H9 (cell line): Measurements from ENCODE around the gene NFYB. TPM values are rescaled to one million over a fixed set of nuclear protein-coding genes. Genes with fewer than 3 reads are reported as not detected.

Source experiments
- DNase-seq: peaks from one replicate; pipeline ENCODE4 v3.0.0-alpha.2; 2017
- H2AFZ ChIP-seq: one replicate; pipeline ENCODE4 v1.6.1; 2013; ENCODE audit warnings: mild to moderate bottlenecking, low read length, control low read depth, moderate library complexity
- H2AK5ac ChIP-seq: 2 replicates; pipeline ENCODE4 v1.6.1; 2013; ENCODE audit warnings: low read length, control low read depth, mixed read lengths; ENCODE audit not compliant: insufficient read length
- H2BK120ac ChIP-seq: one replicate; pipeline ENCODE4 v1.6.1; 2013; ENCODE audit warnings: low read depth, mild to moderate bottlenecking, low read length, control low read depth, inconsistent platforms; ENCODE audit not compliant: poor library complexity, severe bottlenecking
- H2BK12ac ChIP-seq: 2 replicates; pipeline ENCODE4 v1.6.1; 2013; ENCODE audit warnings: low read length, control low read depth, mixed read lengths, low read depth; ENCODE audit not compliant: insufficient read length
- H2BK15ac ChIP-seq: 2 replicates; pipeline ENCODE4 v1.6.1; 2013; ENCODE audit warnings: low read depth, low read length, control low read depth
- H2BK20ac ChIP-seq: one replicate; pipeline ENCODE4 v1.6.1; 2013; ENCODE audit warnings: low read depth, mild to moderate bottlenecking, low read length, control low read depth, inconsistent platforms; ENCODE audit not compliant: poor library complexity, severe bottlenecking
- H2BK5ac ChIP-seq: 2 replicates; pipeline ENCODE4 v1.6.1; 2013; ENCODE audit warnings: low read length, control low read depth, mixed read lengths; ENCODE audit not compliant: insufficient read length
- H3K14ac ChIP-seq: 2 replicates; pipeline ENCODE4 v1.6.1; 2013; ENCODE audit warnings: low read length, control low read depth; ENCODE audit not compliant: insufficient read depth
- H3K18ac ChIP-seq: 2 replicates; pipeline ENCODE4 v1.6.1; 2013; ENCODE audit warnings: low read depth, mild to moderate bottlenecking, mixed read lengths, low read length, control low read depth; ENCODE audit not compliant: insufficient read length
- H3K23ac ChIP-seq: 2 replicates; pipeline ENCODE4 v1.6.1; 2013; ENCODE audit warnings: low read length, control low read depth, mixed read lengths, low read depth; ENCODE audit not compliant: insufficient read length
- H3K23me2 ChIP-seq: 2 replicates; pipeline ENCODE4 v1.6.1; 2013; ENCODE audit warnings: low read depth, mild to moderate bottlenecking, mixed read lengths, low read length, control low read depth; ENCODE audit not compliant: insufficient read length, poor library complexity, severe bottlenecking
- H3K27ac ChIP-seq: 2 replicates; pipeline ENCODE4 v1.5.1; 2013; ENCODE audit warnings: low read length, control low read depth, mixed read lengths, low read depth; ENCODE audit not compliant: insufficient read length
- H3K27me3 ChIP-seq: 2 replicates; pipeline ENCODE4 v1.6.1; 2013; ENCODE audit warnings: low read length, control low read depth, inconsistent platforms; ENCODE audit not compliant: insufficient read depth
- H3K4ac ChIP-seq: 2 replicates; pipeline ENCODE4 v1.6.1; 2013; ENCODE audit warnings: low read depth, mild to moderate bottlenecking, control low read depth, inconsistent platforms, low read length, moderate library complexity
- H3K4me1 ChIP-seq: 2 replicates; pipeline ENCODE4 v1.6.1; 2013; ENCODE audit warnings: low read length, control low read depth, inconsistent platforms; ENCODE audit not compliant: insufficient read depth
- H3K4me2 ChIP-seq: 2 replicates; pipeline ENCODE4 v1.6.1; 2013; ENCODE audit warnings: low read length, control low read depth, mixed read lengths; ENCODE audit not compliant: insufficient read length, insufficient read depth
- H3K56ac ChIP-seq: 2 replicates; pipeline ENCODE4 v1.6.1; 2013; ENCODE audit warnings: low read depth, mild to moderate bottlenecking, mixed read lengths, low read length, control low read depth; ENCODE audit not compliant: insufficient read length
- H3K79me1 ChIP-seq: 2 replicates; pipeline ENCODE4 v1.6.1; 2013; ENCODE audit warnings: low read depth, mild to moderate bottlenecking, moderate library complexity, low read length, control low read depth, inconsistent platforms; ENCODE audit not compliant: insufficient read depth, poor library complexity, severe bottlenecking
- H3K79me2 ChIP-seq: 2 replicates; pipeline ENCODE4 v1.6.1; 2013; ENCODE audit warnings: low read length, control low read depth, inconsistent platforms; ENCODE audit not compliant: insufficient read depth
- H3K9ac ChIP-seq: 2 replicates; pipeline ENCODE4 v1.6.1; 2013; ENCODE audit warnings: low read length, control low read depth, mixed read lengths; ENCODE audit not compliant: insufficient read length; ENCODE audit errors: extremely low read depth
- H3K9me3 ChIP-seq: one replicate; pipeline ENCODE4 v1.6.1; 2013; ENCODE audit warnings: low read depth, low read length, inconsistent platforms; ENCODE audit not compliant: control insufficient read depth
- H3T11ph ChIP-seq: one replicate; pipeline ENCODE4 v1.6.1; 2013; ENCODE audit warnings: mild to moderate bottlenecking, low read length, control low read depth, inconsistent platforms
- H4K20me1 ChIP-seq: one replicate; pipeline ENCODE4 v1.6.1; 2013; ENCODE audit not compliant: control insufficient read depth, insufficient read length, insufficient read depth
- H4K5ac ChIP-seq: 2 replicates; pipeline ENCODE4 v1.6.1; 2013; ENCODE audit warnings: low read depth, mild to moderate bottlenecking, mixed read lengths, low read length, control low read depth; ENCODE audit not compliant: insufficient read length
- H4K8ac ChIP-seq: replicated peaks from 2 replicates; pipeline ENCODE4 v1.6.1; 2013; ENCODE audit warnings: low read length, control low read depth, mixed read lengths, low read depth; ENCODE audit not compliant: insufficient read length
- H4K91ac ChIP-seq: 2 replicates; pipeline ENCODE4 v1.6.1; 2013; ENCODE audit warnings: low read depth, mild to moderate bottlenecking, moderate library complexity, mixed read lengths, low read length, control low read depth; ENCODE audit not compliant: insufficient read length
- H3K27ac Mint-ChIP-seq, 3 experiments: 2 replicates in 2 of 3; 3 replicates in 1 of 3; pipeline ENCODE4 v1.8.0; 2020 to 2021; ENCODE audit warnings: mixed read lengths in 3 of 3, mild to moderate bottlenecking in 1 of 3, moderate library complexity in 1 of 3
- H3K27me3 Mint-ChIP-seq: 2 replicates; pipeline ENCODE4 v1.8.0; 2021; ENCODE audit warnings: low read depth, mild to moderate bottlenecking, moderate library complexity, mixed read lengths
- H3K36me3 Mint-ChIP-seq, 3 experiments: 2 replicates in 2 of 3; 3 replicates in 1 of 3; pipeline ENCODE4 v1.8.0; 2020 to 2021; ENCODE audit warnings: low read depth in 3 of 3, mixed read lengths in 3 of 3; ENCODE audit not compliant: insufficient read depth in 1 of 3
- H3K4me1 Mint-ChIP-seq, 2 experiments: 2 replicates each; pipeline ENCODE4 v1.8.0; 2020; ENCODE audit warnings: mixed read lengths in 2 of 2
- H3K4me3 Mint-ChIP-seq, 2 experiments: 2 replicates in 1 of 2; 3 replicates in 1 of 2; pipeline ENCODE4 v1.8.0; 2020 to 2021; ENCODE audit warnings: mild to moderate bottlenecking in 2 of 2, mixed read lengths in 2 of 2, moderate library complexity in 1 of 2
- H3K9me3 Mint-ChIP-seq, 2 experiments: 2 replicates in 1 of 2; 3 replicates in 1 of 2; pipeline ENCODE4 v1.8.0; 2020; ENCODE audit warnings: mild to moderate bottlenecking in 2 of 2, mixed read lengths in 2 of 2, moderate library complexity in 1 of 2
- total RNA-seq: library from RNA; stranded (reverse); gene quantifications from 2 replicates; pipeline ENCODE4 v1.2.1, GENCODE V29; 2021
- TF ChIP-seq, protein P1 (sequence below): fragments of 200-600 bp; sonication (generic); conservative IDR thresholded peaks from 3 replicates; pipeline ENCODE4 v1.8.0; 2021; ENCODE audit warnings: antibody characterized with exemption, mild to moderate bottlenecking

Gene NFYB
- total RNA-seq, 1 experiment from 2014 or later, result 52.5 TPM

DNA sequence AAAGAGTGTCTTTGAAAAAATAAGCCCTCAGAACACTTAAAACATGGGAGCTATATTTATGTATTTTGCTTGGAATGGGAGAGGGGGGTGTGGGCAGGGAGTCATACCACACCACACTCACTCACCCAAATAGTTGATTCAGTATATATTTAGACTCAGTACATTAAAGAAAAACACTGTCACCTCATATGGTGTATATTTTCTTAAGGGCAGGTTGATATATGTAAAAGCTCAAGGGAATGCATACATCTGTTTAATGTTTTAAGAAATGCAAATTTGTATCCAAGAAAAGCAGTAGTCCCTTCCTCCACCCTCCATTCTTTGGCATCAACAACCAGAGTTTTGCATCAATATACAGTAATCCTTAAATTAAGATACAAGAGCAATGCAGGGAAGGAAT lies 1.4 kb downstream of the NFYB start:
- Mint-ChIP-seq H3K27ac (peak overlapping the region; percentile 82 to 97 (median 93); a peak in 6 of 7 replicates), H3K4me3 (peak overlapping the region; percentile 85 to 93), H3K36me3 (peaks cover 0 to 10% (median 8%) of the 10 kb centered on the region in 3 experiments; a peak in 5 of 7 replicates), H3K9me3 (no peaks in the 10 kb centered on the region), H3K4me1 (peaks cover 20 to 28% of the 10 kb centered on the region in 2 experiments), H3K27me3 (peaks cover 15% of the 10 kb centered on the region)
- peak overlapping the region; percentile 87 for H3K56ac ChIP-seq
- no peak overlapping the region for H4K5ac ChIP-seq
- H4K91ac ChIP-seq, result no peak overlapping the region
- H3K4me1 ChIP-seq, result no peaks in the 10 kb centered on the region; the same call in 1 of the 2 replicates
- no peak overlapping the region for H3K23ac ChIP-seq
- H2BK5ac ChIP-seq, result no peak overlapping the region
- no peak overlapping the region for H3T11ph ChIP-seq
- H3K18ac ChIP-seq, result no peak overlapping the region
- no peak overlapping the region; the same call in 1 of the 2 replicates for H3K14ac ChIP-seq
- no peak overlapping the region for H2BK120ac ChIP-seq
- peak overlapping the region; percentile 97 for H3K4me2 ChIP-seq
- H3K23me2 ChIP-seq, result peaks cover 8% of the 10 kb centered on the region
- H2BK12ac ChIP-seq, result no peak overlapping the region
- H2AFZ ChIP-seq, result no peak overlapping the region
- no peak overlapping the region for H4K8ac ChIP-seq
- peaks cover 13% of the 10 kb centered on the region; the same call in 1 of the 2 replicates for H3K79me2 ChIP-seq
- DNase-seq, result no peak
- H3K27ac ChIP-seq, result no peak overlapping the region
- H3K79me1 ChIP-seq, result no peaks in the 10 kb centered on the region
- H3K27me3 ChIP-seq, result no peaks in the 10 kb centered on the region
- no peaks in the 10 kb centered on the region for H3K9me3 ChIP-seq
- TF ChIP-seq, protein P1, sequence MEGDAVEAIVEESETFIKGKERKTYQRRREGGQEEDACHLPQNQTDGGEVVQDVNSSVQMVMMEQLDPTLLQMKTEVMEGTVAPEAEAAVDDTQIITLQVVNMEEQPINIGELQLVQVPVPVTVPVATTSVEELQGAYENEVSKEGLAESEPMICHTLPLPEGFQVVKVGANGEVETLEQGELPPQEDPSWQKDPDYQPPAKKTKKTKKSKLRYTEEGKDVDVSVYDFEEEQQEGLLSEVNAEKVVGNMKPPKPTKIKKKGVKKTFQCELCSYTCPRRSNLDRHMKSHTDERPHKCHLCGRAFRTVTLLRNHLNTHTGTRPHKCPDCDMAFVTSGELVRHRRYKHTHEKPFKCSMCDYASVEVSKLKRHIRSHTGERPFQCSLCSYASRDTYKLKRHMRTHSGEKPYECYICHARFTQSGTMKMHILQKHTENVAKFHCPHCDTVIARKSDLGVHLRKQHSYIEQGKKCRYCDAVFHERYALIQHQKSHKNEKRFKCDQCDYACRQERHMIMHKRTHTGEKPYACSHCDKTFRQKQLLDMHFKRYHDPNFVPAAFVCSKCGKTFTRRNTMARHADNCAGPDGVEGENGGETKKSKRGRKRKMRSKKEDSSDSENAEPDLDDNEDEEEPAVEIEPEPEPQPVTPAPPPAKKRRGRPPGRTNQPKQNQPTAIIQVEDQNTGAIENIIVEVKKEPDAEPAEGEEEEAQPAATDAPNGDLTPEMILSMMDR, result no peak
- H2AK5ac ChIP-seq, result no peak overlapping the region
- H2BK20ac ChIP-seq, result no peak overlapping the region
- no peaks in the 10 kb centered on the region for H4K20me1 ChIP-seq
- H3K9ac ChIP-seq, result peak overlapping the region; percentile 85
- H2BK15ac ChIP-seq, result no peak overlapping the region
- H3K4ac ChIP-seq, result no peak overlapping the region
